PC-9 (cell line): Measurements from ENCODE around the gene TMEM150C.

Experiments
- EZH2 ChIP-seq: fragments of 200-600 bp; sonication (generic); IDR thresholded peaks from 2 replicates; pipeline ENCODE4 v1.8.0; 2017; ENCODE audit warnings: antibody characterized with exemption, low read depth
- TF ChIP-seq, protein P1 (sequence below): fragments of 200-600 bp; sonication (generic); conservative IDR thresholded peaks from 2 replicates; pipeline ENCODE4 v1.6.1; 2017; ENCODE audit warnings: mixed run types, antibody characterized with exemption, mild to moderate bottlenecking, moderate library complexity

GRCh38 chr4:82437285-82438005 lies 124.3 kb downstream of the TMEM150C start:
- TF ChIP-seq, protein P1, sequence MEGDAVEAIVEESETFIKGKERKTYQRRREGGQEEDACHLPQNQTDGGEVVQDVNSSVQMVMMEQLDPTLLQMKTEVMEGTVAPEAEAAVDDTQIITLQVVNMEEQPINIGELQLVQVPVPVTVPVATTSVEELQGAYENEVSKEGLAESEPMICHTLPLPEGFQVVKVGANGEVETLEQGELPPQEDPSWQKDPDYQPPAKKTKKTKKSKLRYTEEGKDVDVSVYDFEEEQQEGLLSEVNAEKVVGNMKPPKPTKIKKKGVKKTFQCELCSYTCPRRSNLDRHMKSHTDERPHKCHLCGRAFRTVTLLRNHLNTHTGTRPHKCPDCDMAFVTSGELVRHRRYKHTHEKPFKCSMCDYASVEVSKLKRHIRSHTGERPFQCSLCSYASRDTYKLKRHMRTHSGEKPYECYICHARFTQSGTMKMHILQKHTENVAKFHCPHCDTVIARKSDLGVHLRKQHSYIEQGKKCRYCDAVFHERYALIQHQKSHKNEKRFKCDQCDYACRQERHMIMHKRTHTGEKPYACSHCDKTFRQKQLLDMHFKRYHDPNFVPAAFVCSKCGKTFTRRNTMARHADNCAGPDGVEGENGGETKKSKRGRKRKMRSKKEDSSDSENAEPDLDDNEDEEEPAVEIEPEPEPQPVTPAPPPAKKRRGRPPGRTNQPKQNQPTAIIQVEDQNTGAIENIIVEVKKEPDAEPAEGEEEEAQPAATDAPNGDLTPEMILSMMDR: no peak
- TF ChIP-seq EZH2: no peak
